Neural cell (in vitro differentiated cells): ENCODE measurements around the gene PDE10A. TPM values are rescaled to one million over a fixed set of nuclear protein-coding genes. Genes with fewer than 3 reads are reported as not detected.

Experiments used
- H2AFZ ChIP-seq: fragments of 200-600, 300-800 bp; sonication (generic), shearing (Covaris generic); 2 replicates; pipeline ENCODE4 v1.6.0; 2014; ENCODE audit warnings: low read depth, mild to moderate bottlenecking, antibody characterized with exemption, low read length, moderate library complexity
- H3F3A ChIP-seq: fragments of 200-600 bp; shearing (Covaris generic); 2 replicates; pipeline ENCODE4 v1.6.1; 2016; ENCODE audit warnings: mild to moderate bottlenecking, moderate library complexity, mixed read lengths, antibody characterized with exemption, low read length; ENCODE audit not compliant: insufficient read depth, poor library complexity, severe bottlenecking
- H3K27ac ChIP-seq: fragments of 200-600, 300-800 bp; sonication (generic), shearing (Covaris generic); 2 replicates; pipeline ENCODE4 v1.5.1; 2014; ENCODE audit warnings: mild to moderate bottlenecking, low read length, moderate library complexity
- H3K27me3 ChIP-seq: fragments of 300-800, 200-600 bp; sonication (generic), shearing (Covaris generic); 2 replicates; pipeline ENCODE4 v1.6.0; 2014; ENCODE audit warnings: mild to moderate bottlenecking, low read depth, low read length, moderate library complexity; ENCODE audit not compliant: insufficient read depth
- H3K36me3 ChIP-seq: fragments of 300-800, 200-600 bp; sonication (generic), shearing (Covaris generic); 2 replicates; pipeline ENCODE4 v1.5.1; 2014; ENCODE audit warnings: mild to moderate bottlenecking, antibody characterized with exemption, low read length, moderate library complexity; ENCODE audit not compliant: insufficient read depth
- H3K4me2 ChIP-seq: fragments of 300-800, 200-600 bp; sonication (generic), shearing (Covaris generic); 2 replicates; pipeline ENCODE4 v1.6.0; 2014; ENCODE audit warnings: mild to moderate bottlenecking, low read length
- H3K4me3 ChIP-seq: fragments of 300-800, 200-600 bp; sonication (generic), shearing (Covaris generic); 2 replicates; pipeline ENCODE4 v1.5.1; 2014; ENCODE audit warnings: mild to moderate bottlenecking, low read length, moderate library complexity
- H3K79me2 ChIP-seq: fragments of 200-600 bp; shearing (Covaris generic); replicated peaks from 2 replicates; pipeline ENCODE4 v1.6.0; 2014; ENCODE audit warnings: mild to moderate bottlenecking, low read length, moderate library complexity; ENCODE audit not compliant: insufficient read depth
- H3K9ac ChIP-seq: fragments of 300-800, 200-600 bp; sonication (generic), shearing (Covaris generic); 2 replicates; pipeline ENCODE4 v1.6.1; 2016; ENCODE audit warnings: mild to moderate bottlenecking, low read length, mixed read lengths
- H3K9me2 ChIP-seq: fragments of 200-600 bp; shearing (Covaris generic); 2 replicates; pipeline ENCODE4 v1.6.1; 2016; ENCODE audit warnings: mild to moderate bottlenecking, low read length, mixed read lengths; ENCODE audit not compliant: insufficient read depth
- H3K9me3 ChIP-seq: fragments of 200-600, 300-800 bp; sonication (generic), shearing (Covaris generic); 2 replicates; pipeline ENCODE4 v1.6.1; 2016; ENCODE audit warnings: mild to moderate bottlenecking, mixed run types, low read length, moderate library complexity, mixed read lengths
- H4K20me1 ChIP-seq: fragments of 200-600 bp; shearing (Covaris generic); 2 replicates; pipeline ENCODE4 v1.6.1; 2016; ENCODE audit warnings: mild to moderate bottlenecking, mixed run types; ENCODE audit not compliant: insufficient read depth
- EP300 ChIP-seq: fragments of 450-650 bp; conservative IDR thresholded peaks from 2 replicates; pipeline ENCODE4 v1.6.1; 2014; ENCODE audit warnings: antibody characterized with exemption, mild to moderate bottlenecking, moderate library complexity; ENCODE audit not compliant: poor library complexity, severe bottlenecking
- EZH2 ChIP-seq: fragments of 200-600, 300-800 bp; shearing (Covaris generic), sonication (generic); IDR thresholded peaks from 2 replicates; pipeline ENCODE4 v1.6.1; 2014; ENCODE audit warnings: antibody characterized with exemption, low read length, borderline replicate concordance, mild to moderate bottlenecking; ENCODE audit not compliant: insufficient read depth, poor library complexity, severe bottlenecking
- MXI1 ChIP-seq: fragments of 450-650 bp; conservative IDR thresholded peaks from 2 replicates; pipeline ENCODE4 v1.6.1; 2014; ENCODE audit warnings: antibody characterized with exemption, mild to moderate bottlenecking; ENCODE audit not compliant: poor library complexity, severe bottlenecking
- POLR2AphosphoS5 ChIP-seq: IDR thresholded peaks from 2 replicates; pipeline ENCODE4 v1.6.1; 2012
- RAD21 ChIP-seq: fragments of 450-650 bp; conservative IDR thresholded peaks from 2 replicates; pipeline ENCODE4 v1.6.1; 2014; ENCODE audit warnings: antibody characterized with exemption, mild to moderate bottlenecking, moderate library complexity
- SMC3 ChIP-seq: fragments of 450-650 bp; conservative IDR thresholded peaks from 2 replicates; pipeline ENCODE4 v1.6.1; 2014; ENCODE audit warnings: antibody characterized with exemption, mild to moderate bottlenecking, moderate library complexity; ENCODE audit not compliant: poor library complexity
- TAF1 ChIP-seq: IDR thresholded peaks from 2 replicates; pipeline ENCODE4 v1.6.1; 2012; ENCODE audit warnings: low read depth
- polyA plus RNA-seq: library from polyadenylated mRNA; depleted of rRNA; stranded (reverse); fragments of >200 nt; gene quantifications from 2 replicates; pipeline ENCODE4 v1.2.3, GENCODE V29; 2014
- TF ChIP-seq, protein P1 (sequence below): IDR thresholded peaks from 2 replicates; pipeline ENCODE4 v1.6.1; 2012; ENCODE audit warnings: borderline replicate concordance
- TF ChIP-seq, protein P2 (sequence below): fragments of 450-650 bp; IDR thresholded peaks from 2 replicates; pipeline ENCODE4 v1.5.1; 2014; ENCODE audit warnings: antibody characterized with exemption, mild to moderate bottlenecking, moderate library complexity; ENCODE audit not compliant: poor library complexity, severe bottlenecking

Gene PDE10A
- polyA plus RNA-seq, 1 donor from 2014 or later, result 52.4 TPM

DNA sequence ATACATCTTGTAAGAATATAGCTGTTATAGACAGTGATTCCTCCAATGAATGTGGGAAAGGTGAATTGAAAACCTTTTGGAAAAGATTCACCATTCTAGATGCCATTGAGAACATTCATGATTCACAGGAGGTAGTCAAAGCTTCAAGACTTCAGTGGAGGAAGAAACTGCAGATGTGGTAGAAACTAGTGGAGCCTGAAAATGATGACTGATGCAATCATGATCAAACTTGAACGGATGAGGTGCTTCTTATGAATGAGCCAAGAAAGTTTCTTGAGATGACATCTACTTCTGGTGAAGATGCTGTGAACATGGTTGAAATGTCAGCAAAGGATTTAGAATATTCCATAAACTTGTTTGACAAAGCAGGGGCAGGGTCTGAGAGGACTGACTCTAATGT is 286.9 kb downstream of the PDE10A start:
- no peak overlapping the region for H3K9ac ChIP-seq
- H3F3A ChIP-seq, result no peaks in the 10 kb centered on the region
- H3K9me2 ChIP-seq, result no peaks in the 10 kb centered on the region
- no peaks in the 10 kb centered on the region for H3K79me2 ChIP-seq
- H3K27ac ChIP-seq, result no peak overlapping the region
- H3K4me2 ChIP-seq, result no peak overlapping the region
- no peaks in the 10 kb centered on the region for H3K27me3 ChIP-seq
- H2AFZ ChIP-seq, result no peak overlapping the region
- H3K9me3 ChIP-seq, result no peaks in the 10 kb centered on the region
- H3K4me3 ChIP-seq, result no peak overlapping the region
- TF ChIP-seq EZH2 (no peak), EP300 (no peak), RAD21 (no peak), TAF1 (no peak), MXI1 (no peak), SMC3 (no peak), POLR2AphosphoS5 (no peak)
- TF ChIP-seq, protein P1, sequence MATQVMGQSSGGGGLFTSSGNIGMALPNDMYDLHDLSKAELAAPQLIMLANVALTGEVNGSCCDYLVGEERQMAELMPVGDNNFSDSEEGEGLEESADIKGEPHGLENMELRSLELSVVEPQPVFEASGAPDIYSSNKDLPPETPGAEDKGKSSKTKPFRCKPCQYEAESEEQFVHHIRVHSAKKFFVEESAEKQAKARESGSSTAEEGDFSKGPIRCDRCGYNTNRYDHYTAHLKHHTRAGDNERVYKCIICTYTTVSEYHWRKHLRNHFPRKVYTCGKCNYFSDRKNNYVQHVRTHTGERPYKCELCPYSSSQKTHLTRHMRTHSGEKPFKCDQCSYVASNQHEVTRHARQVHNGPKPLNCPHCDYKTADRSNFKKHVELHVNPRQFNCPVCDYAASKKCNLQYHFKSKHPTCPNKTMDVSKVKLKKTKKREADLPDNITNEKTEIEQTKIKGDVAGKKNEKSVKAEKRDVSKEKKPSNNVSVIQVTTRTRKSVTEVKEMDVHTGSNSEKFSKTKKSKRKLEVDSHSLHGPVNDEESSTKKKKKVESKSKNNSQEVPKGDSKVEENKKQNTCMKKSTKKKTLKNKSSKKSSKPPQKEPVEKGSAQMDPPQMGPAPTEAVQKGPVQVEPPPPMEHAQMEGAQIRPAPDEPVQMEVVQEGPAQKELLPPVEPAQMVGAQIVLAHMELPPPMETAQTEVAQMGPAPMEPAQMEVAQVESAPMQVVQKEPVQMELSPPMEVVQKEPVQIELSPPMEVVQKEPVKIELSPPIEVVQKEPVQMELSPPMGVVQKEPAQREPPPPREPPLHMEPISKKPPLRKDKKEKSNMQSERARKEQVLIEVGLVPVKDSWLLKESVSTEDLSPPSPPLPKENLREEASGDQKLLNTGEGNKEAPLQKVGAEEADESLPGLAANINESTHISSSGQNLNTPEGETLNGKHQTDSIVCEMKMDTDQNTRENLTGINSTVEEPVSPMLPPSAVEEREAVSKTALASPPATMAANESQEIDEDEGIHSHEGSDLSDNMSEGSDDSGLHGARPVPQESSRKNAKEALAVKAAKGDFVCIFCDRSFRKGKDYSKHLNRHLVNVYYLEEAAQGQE, result no peak
- TF ChIP-seq, protein P2, sequence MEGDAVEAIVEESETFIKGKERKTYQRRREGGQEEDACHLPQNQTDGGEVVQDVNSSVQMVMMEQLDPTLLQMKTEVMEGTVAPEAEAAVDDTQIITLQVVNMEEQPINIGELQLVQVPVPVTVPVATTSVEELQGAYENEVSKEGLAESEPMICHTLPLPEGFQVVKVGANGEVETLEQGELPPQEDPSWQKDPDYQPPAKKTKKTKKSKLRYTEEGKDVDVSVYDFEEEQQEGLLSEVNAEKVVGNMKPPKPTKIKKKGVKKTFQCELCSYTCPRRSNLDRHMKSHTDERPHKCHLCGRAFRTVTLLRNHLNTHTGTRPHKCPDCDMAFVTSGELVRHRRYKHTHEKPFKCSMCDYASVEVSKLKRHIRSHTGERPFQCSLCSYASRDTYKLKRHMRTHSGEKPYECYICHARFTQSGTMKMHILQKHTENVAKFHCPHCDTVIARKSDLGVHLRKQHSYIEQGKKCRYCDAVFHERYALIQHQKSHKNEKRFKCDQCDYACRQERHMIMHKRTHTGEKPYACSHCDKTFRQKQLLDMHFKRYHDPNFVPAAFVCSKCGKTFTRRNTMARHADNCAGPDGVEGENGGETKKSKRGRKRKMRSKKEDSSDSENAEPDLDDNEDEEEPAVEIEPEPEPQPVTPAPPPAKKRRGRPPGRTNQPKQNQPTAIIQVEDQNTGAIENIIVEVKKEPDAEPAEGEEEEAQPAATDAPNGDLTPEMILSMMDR, result no peak
- H3K36me3 ChIP-seq, result no peaks in the 10 kb centered on the region
- H4K20me1 ChIP-seq, result no peaks in the 10 kb centered on the region

DNA sequence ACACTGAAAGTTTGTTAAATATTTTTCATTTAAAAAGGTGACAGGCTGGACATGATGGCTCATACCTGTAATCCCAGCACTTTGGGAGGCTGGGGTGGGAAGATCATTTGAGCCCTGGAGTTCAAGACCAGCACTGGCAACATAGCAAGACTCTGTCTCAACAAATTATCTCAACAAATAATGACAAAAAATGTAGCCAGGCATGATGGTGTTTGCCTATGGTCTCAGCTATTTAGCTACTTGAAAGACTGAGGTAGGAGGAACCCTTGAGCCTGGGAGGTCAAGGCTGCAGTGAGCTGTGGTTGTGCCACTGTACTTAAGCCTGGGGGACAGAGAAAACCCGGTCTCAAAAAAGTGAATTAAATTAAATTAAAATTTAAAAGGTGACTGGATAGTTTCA is 297.7 kb downstream of the PDE10A start:
- Histone ChIP-seq H4K20me1 (no peaks in the 10 kb centered on the region), H3K9ac (no peak overlapping the region), H3K79me2 (no peaks in the 10 kb centered on the region), H3K27ac (no peak overlapping the region), H3F3A (no peaks in the 10 kb centered on the region), H3K9me3 (no peaks in the 10 kb centered on the region), H3K4me3 (no peak overlapping the region), H3K4me2 (no peak overlapping the region), H3K9me2 (no peaks in the 10 kb centered on the region), H3K27me3 (no peaks in the 10 kb centered on the region), H2AFZ (no peak overlapping the region), H3K36me3 (no peaks in the 10 kb centered on the region)
- TF ChIP-seq SMC3, result no peak
- no peak for TF ChIP-seq TAF1
- TF ChIP-seq EP300, result no peak
- TF ChIP-seq MXI1, result no peak
- TF ChIP-seq POLR2AphosphoS5, result no peak
- TF ChIP-seq EZH2, result no peak
- TF ChIP-seq, protein P1, result no peak
- TF ChIP-seq, protein P2, result no peak
- TF ChIP-seq RAD21, result no peak
